ENCODE measurements around the gene MED12L.

MED12L gene

DNA sequence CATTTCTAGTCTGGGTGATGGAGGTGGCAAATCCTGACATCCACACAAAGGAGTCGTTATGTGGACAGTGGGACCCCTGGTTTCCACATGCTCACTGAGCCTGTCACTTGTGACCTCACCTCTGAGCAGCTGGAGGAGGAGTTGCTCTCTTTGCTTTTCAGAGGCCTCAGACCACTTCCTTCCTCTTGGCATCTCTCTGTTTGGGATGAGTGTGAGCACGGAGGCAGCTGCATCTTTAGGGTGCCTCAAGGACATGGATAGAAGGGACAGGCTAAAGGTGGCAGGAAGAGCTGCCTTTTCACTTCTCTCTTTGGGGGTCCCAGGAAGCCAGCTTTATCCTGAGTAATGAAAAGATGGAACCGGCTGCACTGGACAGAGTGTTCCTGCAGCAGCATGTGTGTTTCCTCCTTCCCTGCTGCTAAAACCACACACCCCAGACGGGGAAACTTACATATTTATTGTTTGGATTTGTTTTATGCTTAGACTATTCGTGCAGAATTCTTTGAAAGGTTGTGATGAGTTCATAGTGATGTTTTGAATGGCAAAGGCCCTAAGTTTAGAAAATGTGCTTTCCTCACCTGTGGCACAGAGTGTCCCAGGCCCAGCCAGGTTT lies 85.8 kb downstream of the MED12L start:
- DNase-seq (ENCODE audit: low read depth) = no peak
- TF ChIP-seq, protein P1, sequence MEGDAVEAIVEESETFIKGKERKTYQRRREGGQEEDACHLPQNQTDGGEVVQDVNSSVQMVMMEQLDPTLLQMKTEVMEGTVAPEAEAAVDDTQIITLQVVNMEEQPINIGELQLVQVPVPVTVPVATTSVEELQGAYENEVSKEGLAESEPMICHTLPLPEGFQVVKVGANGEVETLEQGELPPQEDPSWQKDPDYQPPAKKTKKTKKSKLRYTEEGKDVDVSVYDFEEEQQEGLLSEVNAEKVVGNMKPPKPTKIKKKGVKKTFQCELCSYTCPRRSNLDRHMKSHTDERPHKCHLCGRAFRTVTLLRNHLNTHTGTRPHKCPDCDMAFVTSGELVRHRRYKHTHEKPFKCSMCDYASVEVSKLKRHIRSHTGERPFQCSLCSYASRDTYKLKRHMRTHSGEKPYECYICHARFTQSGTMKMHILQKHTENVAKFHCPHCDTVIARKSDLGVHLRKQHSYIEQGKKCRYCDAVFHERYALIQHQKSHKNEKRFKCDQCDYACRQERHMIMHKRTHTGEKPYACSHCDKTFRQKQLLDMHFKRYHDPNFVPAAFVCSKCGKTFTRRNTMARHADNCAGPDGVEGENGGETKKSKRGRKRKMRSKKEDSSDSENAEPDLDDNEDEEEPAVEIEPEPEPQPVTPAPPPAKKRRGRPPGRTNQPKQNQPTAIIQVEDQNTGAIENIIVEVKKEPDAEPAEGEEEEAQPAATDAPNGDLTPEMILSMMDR (IDR thresholded peaks at IDR 0.05; ENCODE audit: control insufficient read depth, extremely low read depth, insufficient read depth) = no peak
- no peak overlapping the region for H3K4me3 ChIP-seq (ENCODE audit: low read depth, low read length)

DNA sequence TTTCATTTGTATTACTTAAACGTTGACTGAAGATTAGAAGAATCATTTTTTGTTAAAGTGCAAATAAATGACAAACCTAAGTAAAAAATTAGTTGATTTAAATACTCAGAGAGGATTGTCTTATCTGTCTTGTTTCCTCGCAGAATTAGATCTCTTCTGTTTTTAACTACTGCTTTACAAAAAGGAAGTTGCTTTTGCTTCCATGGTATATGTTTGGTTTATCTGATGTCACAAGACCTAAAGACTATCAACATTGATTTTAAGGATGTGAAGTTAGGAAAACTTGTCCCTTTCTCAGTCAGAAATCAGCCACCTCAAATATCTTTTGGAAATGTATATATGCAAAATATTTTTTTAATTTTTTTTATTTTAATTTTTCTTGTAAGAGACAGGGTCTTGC lies 88.9 kb downstream of the MED12L start:
- no peak for DNase-seq (ENCODE audit: low read depth)
- H3K4me3 ChIP-seq (ENCODE audit: low read depth, low read length) = no peak overlapping the region
- TF ChIP-seq, protein P1 (IDR thresholded peaks at IDR 0.05; ENCODE audit: control insufficient read depth, extremely low read depth, insufficient read depth) = no peak

DNA sequence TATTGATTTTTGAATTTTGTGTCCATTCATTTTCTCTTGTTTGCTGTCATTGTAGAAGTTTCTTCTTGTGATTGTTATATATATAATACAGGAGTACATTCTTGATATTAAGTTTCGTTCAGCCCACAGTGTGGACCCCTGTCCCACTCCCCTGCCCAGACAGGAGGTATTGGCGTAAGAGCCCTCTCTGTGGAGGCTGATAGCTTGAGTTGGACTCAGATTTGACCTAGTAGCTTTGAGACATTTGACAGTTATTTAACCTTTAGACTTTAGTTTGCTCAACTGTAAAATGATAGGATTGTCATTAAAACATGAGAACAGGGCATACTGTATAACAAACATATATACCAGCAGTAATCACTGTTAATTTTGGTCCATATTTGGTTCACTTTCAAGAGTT lies 90.5 kb downstream of the MED12L start:
- H3K4me3 ChIP-seq (ENCODE audit: low read depth, low read length) = no peak overlapping the region
- TF ChIP-seq, protein P1 (IDR thresholded peaks at IDR 0.05; ENCODE audit: control insufficient read depth, extremely low read depth, insufficient read depth) = no peak
- no peak for DNase-seq (ENCODE audit: low read depth)

DNA sequence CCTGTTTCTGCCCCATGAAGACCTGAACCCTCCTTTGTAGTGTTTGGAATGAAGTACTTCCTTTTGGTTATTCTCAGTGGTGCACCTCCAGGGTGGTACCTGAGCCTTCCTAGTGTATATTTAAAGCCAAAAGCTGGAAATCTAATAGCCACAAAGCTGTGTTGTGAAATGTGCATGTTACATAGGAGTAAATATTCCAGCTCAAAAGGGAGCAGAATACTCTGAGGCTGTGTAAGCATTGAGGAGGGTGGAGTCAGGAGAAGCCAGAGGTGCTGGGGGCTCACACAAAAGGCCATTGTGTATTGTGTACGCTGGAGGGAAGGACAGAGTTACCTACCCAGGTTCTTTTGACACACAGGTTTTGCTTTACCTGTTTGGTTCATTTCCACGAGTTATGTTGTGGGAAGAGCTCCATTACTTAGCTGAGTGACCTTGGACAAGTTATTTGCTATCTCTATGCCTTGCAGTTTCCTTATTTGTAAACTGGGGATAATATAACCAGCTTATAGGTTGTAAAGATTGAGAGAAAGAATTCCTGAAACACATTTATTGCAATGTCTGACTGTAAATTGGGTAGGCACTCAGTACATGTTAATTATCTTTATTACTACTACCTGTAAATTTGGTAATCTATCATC lies 92.9 kb downstream of the MED12L start:
- no peak for DNase-seq (ENCODE audit: low read depth)
- TF ChIP-seq, protein P1 (IDR thresholded peaks at IDR 0.05; ENCODE audit: control insufficient read depth, extremely low read depth, insufficient read depth) = no peak
- H3K4me3 ChIP-seq (ENCODE audit: low read depth, low read length) = no peak overlapping the region

DNA sequence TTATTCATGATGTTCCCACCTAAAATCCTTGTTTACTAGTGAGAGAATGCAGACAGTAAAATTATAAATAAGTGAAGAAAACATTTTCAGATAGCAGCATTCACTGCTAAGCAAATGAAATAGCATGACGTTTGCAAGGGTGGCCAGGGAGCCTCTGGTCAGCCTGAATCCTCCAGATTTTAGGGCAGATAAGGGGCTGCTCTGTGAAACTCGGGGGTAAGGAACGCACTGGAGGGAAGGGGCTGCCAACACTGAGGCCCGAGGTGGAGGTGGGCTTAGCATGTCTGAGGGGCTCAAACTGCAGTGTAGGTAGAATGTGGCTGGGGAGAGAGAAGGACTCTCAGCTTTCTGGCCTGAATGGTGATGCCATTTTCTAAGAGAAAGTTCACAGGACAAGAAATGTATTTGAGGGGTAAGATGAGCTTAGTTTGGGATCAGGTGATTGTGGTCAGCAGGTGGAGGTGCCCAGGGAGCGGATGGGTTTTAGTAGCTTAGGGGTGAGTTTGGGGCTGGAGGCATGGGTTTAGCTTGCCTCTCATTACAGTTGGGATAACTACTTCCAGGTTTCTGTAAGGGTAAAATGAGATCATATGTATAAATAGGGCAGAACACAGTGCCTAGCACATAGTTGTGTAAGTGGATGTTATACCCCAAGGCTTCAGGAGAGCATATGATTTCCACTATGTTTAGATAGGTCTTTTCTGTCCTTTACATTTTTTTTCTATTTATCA lies 97.0 kb downstream of the MED12L start:
- TF ChIP-seq, protein P1 (IDR thresholded peaks at IDR 0.05; ENCODE audit: control insufficient read depth, extremely low read depth, insufficient read depth) = no peak
- no peak overlapping the region for H3K4me3 ChIP-seq (ENCODE audit: low read depth, low read length)
- DNase-seq (ENCODE audit: low read depth) = no peak

DNA sequence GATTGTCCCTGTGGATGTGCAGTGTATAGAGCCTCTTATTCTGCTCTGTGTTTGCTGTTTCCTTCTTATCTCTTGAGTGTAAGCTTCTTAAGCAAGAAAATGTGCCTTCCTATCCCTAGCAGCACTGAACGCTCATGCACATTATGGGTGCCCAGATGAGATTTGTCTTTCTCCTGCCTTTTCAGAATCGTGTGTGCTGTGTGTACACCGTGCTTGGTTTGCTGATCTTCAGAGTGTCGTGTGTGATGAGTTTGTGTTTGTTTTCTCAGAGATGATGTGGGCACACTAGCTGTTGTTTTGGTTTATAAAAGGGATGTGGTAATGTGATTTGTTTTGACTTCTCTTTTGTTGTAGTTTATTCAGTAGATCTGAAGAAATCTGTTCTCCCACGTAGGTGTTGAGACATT lies 97.8 kb downstream of the MED12L start:
- no peak overlapping the region for H3K4me3 ChIP-seq (ENCODE audit: low read depth, low read length)

More for the DNA sequence above, 97.8 kb downstream of the MED12L start:
- no peak for DNase-seq (ENCODE audit: low read depth)
- TF ChIP-seq, protein P1 (IDR thresholded peaks at IDR 0.05; ENCODE audit: control insufficient read depth, extremely low read depth, insufficient read depth) = no peak

All from LNCaP clone FGC (cell line).